Ishikawa (cell line): ENCODE results near the gene ZNF556.

Experiments used
- CEBPB ChIP-seq: IDR thresholded peaks from 2 replicates; pipeline ENCODE4 v1.6.1; 2012
- CREB1 ChIP-seq: IDR thresholded peaks from 2 replicates; pipeline ENCODE4 v1.6.1; 2012; ENCODE audit warnings: low read depth
- EGR1 ChIP-seq: IDR thresholded peaks from 2 replicates; pipeline ENCODE4 v1.6.1; 2012
- EP300 ChIP-seq: IDR thresholded peaks from 2 replicates; pipeline ENCODE4 v1.6.1; 2012; ENCODE audit warnings: borderline replicate concordance
- FOXM1 ChIP-seq: IDR thresholded peaks from 2 replicates; pipeline ENCODE4 v1.6.1; 2012; ENCODE audit warnings: low read depth, borderline replicate concordance
- NFIC ChIP-seq: IDR thresholded peaks from 2 replicates; pipeline ENCODE4 v1.6.1; 2012
- RAD21 ChIP-seq: IDR thresholded peaks from 2 replicates; pipeline ENCODE4 v1.6.1; 2012; ENCODE audit warnings: low read depth
- TAF1 ChIP-seq: IDR thresholded peaks from 2 replicates; pipeline ENCODE4 v1.6.1; 2012; ENCODE audit warnings: low read depth, mild to moderate bottlenecking
- TCF12 ChIP-seq: IDR thresholded peaks from 2 replicates; pipeline ENCODE4 v1.6.1; 2012; ENCODE audit warnings: low read depth
- TEAD4 ChIP-seq: IDR thresholded peaks from 2 replicates; pipeline ENCODE4 v1.6.1; 2012
- YY1 ChIP-seq: IDR thresholded peaks from 2 replicates; pipeline ENCODE4 v1.6.1; 2012; ENCODE audit warnings: low read depth
- ZBTB7A ChIP-seq: IDR thresholded peaks from 2 replicates; pipeline ENCODE4 v1.6.1; 2012; ENCODE audit warnings: low read depth
- TF ChIP-seq, protein P1 (sequence below): IDR thresholded peaks from 2 replicates; pipeline ENCODE4 v1.6.1; 2012; ENCODE audit warnings: low read depth, mild to moderate bottlenecking
- TF ChIP-seq, protein P2 (sequence below): IDR thresholded peaks from 2 replicates; pipeline ENCODE4 v1.6.1; 2012

DNA sequence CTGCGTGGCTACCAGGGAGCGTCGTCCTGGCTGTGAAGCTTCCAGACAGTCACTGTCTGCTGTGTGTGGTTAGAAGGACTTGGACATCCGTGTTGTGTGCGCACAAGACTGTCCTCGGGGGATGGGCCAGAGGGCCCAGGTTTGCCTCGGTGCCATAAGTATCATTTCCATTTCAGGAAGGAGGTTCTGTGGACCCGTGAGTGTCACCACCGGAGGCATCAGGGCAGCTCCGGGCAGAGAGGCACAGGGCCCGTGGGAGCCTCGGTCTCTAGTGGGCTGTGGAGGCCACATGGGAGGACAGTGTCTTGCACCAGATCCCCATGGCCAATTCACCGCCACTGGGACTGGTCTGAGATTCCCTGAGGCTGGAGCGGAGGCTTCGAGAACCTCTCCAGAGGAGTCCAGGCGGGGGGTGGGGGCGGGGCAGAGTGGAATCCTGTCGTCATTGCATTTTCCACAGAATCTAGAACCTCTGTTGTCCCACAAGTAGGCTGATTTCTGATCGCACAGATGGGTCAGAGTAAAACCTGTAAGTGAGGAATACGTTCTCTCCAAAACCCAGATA is 39.6 kb downstream of the ZNF556 start:
- TF ChIP-seq TEAD4 (no peak), RAD21 (no peak), EGR1 (no peak), CEBPB (no peak), CREB1 (no peak), EP300 (no peak), YY1 (no peak), NFIC (no peak), ZBTB7A (no peak), TAF1 (no peak), FOXM1 (no peak), TCF12 (no peak)
- TF ChIP-seq, protein P1, sequence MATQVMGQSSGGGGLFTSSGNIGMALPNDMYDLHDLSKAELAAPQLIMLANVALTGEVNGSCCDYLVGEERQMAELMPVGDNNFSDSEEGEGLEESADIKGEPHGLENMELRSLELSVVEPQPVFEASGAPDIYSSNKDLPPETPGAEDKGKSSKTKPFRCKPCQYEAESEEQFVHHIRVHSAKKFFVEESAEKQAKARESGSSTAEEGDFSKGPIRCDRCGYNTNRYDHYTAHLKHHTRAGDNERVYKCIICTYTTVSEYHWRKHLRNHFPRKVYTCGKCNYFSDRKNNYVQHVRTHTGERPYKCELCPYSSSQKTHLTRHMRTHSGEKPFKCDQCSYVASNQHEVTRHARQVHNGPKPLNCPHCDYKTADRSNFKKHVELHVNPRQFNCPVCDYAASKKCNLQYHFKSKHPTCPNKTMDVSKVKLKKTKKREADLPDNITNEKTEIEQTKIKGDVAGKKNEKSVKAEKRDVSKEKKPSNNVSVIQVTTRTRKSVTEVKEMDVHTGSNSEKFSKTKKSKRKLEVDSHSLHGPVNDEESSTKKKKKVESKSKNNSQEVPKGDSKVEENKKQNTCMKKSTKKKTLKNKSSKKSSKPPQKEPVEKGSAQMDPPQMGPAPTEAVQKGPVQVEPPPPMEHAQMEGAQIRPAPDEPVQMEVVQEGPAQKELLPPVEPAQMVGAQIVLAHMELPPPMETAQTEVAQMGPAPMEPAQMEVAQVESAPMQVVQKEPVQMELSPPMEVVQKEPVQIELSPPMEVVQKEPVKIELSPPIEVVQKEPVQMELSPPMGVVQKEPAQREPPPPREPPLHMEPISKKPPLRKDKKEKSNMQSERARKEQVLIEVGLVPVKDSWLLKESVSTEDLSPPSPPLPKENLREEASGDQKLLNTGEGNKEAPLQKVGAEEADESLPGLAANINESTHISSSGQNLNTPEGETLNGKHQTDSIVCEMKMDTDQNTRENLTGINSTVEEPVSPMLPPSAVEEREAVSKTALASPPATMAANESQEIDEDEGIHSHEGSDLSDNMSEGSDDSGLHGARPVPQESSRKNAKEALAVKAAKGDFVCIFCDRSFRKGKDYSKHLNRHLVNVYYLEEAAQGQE, result no peak
- TF ChIP-seq, protein P2, sequence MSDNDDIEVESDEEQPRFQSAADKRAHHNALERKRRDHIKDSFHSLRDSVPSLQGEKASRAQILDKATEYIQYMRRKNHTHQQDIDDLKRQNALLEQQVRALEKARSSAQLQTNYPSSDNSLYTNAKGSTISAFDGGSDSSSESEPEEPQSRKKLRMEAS, result no peak
